ENCODE results near the gene TCERG1L. TPM values are rescaled to one million over a fixed set of nuclear protein-coding genes. Genes with fewer than 3 reads are reported as not detected.
A peak's percentile ranks its signal among the peaks of the same experiment; 100 is the strongest.

The TCERG1L gene
- total RNA-seq, 1 donor from 2014 or later, result 2.7 TPM

DNA sequence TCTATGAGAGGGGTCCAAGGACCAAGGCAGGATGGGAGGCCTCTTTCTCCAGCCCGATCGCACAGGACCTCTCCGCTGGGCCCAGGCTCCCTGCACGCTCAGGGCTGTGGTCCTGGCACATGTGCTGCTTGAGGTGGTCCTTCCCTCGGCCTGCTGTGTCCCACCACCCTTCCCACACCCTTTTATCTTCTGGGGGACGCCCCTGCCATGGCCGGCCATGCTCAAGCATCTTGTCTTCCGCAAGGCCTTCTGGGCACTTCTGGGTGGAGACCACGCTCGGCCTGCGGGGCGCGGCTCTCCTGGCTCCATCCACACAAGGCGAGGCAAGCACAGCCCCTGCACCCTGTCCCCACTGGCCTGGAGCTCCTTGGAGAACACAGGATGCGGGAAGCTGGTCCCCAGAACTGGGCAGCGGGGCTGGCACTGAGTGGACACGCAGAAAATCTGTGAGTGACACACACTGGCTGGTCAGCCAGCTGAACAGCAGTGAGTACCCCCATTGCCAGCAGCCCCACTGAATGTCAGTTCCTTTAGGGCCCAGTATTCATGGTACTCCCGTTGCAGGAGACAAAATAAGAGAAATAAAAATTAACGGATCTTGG is 115.9 kb downstream of the TCERG1L start:
- peaks cover 5% of the 10 kb centered on the region for H3K4me1 Mint-ChIP-seq (ENCODE audit: unreplicated experiment)
- no peak overlapping the region for H3K27ac Mint-ChIP-seq
- H3K4me3 Mint-ChIP-seq, result no peak overlapping the region
- H3K27me3 Mint-ChIP-seq, result peaks cover 8% of the 10 kb centered on the region
- H3K9me3 Mint-ChIP-seq, result no peaks in the 10 kb centered on the region
- peak; percentile 65 for DNase-seq (ENCODE audit: extremely low spot score, unreplicated experiment)
- no peaks in the 10 kb centered on the region for H3K36me3 Mint-ChIP-seq
- TF ChIP-seq, protein P1, sequence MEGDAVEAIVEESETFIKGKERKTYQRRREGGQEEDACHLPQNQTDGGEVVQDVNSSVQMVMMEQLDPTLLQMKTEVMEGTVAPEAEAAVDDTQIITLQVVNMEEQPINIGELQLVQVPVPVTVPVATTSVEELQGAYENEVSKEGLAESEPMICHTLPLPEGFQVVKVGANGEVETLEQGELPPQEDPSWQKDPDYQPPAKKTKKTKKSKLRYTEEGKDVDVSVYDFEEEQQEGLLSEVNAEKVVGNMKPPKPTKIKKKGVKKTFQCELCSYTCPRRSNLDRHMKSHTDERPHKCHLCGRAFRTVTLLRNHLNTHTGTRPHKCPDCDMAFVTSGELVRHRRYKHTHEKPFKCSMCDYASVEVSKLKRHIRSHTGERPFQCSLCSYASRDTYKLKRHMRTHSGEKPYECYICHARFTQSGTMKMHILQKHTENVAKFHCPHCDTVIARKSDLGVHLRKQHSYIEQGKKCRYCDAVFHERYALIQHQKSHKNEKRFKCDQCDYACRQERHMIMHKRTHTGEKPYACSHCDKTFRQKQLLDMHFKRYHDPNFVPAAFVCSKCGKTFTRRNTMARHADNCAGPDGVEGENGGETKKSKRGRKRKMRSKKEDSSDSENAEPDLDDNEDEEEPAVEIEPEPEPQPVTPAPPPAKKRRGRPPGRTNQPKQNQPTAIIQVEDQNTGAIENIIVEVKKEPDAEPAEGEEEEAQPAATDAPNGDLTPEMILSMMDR (conservative IDR thresholded peaks at IDR 0.05), result no peak

DNA sequence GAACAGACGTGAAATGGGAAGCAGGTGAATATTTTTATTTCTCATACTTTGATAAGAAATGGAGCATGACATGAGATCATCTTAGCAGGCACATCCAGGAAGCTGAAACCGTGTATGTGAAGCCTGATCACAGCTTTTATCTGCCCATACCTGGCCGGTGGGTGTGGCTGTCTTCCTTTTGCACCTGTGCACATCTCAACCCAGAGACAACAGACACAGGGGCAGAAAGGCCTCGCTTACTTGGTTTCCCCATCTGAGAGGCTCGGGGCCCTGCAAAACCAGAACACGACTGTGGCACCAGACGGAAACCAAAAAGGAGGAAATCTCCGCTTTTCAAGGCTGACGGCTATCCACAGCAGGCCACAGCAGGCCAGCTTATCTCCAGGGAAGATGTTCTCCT is 116.4 kb downstream of the TCERG1L start:
- Mint-ChIP-seq H3K27ac (no peak overlapping the region), H3K27me3 (peaks cover 8% of the 10 kb centered on the region), H3K4me3 (no peak overlapping the region), H3K9me3 (no peaks in the 10 kb centered on the region), H3K4me1 (ENCODE audit: unreplicated experiment) (peaks cover 5% of the 10 kb centered on the region), H3K36me3 (no peaks in the 10 kb centered on the region)
- TF ChIP-seq, protein P1 (conservative IDR thresholded peaks at IDR 0.05), result no peak
- peak; percentile 50 for DNase-seq (ENCODE audit: extremely low spot score, unreplicated experiment)

DNA sequence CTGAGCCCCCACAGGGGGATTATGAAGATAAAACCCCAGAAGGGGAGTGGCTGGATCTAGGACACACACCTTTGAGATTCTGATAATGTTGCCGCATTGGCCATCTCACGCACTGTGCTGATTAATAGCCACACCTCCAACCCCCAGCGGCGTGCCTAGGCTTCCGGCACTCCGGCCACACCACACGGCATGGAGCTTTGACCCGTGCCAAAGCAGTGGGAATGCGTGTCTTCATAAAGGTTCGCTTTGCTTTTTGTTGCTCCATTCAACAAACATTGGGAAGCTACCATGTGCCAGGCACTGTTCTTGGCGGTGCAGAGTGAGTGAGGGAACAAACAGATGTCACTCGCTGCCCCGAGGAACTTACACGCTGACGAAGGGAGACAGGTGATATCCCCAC is 117.6 kb downstream of the TCERG1L start:
- no peak overlapping the region for H3K27ac Mint-ChIP-seq
- no peaks in the 10 kb centered on the region for H3K9me3 Mint-ChIP-seq
- no peak for DNase-seq (ENCODE audit: extremely low spot score, unreplicated experiment)
- no peaks in the 10 kb centered on the region for H3K4me1 Mint-ChIP-seq (ENCODE audit: unreplicated experiment)
- TF ChIP-seq, protein P1 (conservative IDR thresholded peaks at IDR 0.05), result no peak
- no peaks in the 10 kb centered on the region for H3K36me3 Mint-ChIP-seq
- no peaks in the 10 kb centered on the region for H3K27me3 Mint-ChIP-seq
- no peak overlapping the region for H3K4me3 Mint-ChIP-seq

DNA sequence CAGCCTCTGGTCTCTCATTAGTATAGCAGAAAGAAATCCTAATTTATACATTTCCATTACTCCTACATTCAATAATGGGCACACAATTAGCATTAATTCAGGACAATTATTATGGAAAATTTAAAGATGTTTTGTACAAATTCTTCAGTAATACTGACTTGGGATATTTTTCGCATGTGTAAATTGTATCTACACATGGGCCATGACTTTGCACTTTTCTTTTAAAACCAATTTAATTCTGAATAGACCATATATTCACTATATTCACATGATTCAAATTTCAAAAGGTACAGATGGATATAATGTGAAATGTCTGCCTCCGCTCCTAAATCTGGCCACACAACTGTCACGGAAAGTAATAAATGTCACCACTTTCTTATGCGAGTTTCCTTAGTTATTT is 123.0 kb downstream of the TCERG1L start:
- Mint-ChIP-seq H3K4me3 (no peak overlapping the region), H3K4me1 (ENCODE audit: unreplicated experiment) (no peaks in the 10 kb centered on the region), H3K36me3 (no peaks in the 10 kb centered on the region), H3K27ac (no peak overlapping the region), H3K27me3 (no peaks in the 10 kb centered on the region), H3K9me3 (no peaks in the 10 kb centered on the region)
- TF ChIP-seq, protein P1 (conservative IDR thresholded peaks at IDR 0.05), result no peak
- DNase-seq (ENCODE audit: extremely low spot score, unreplicated experiment), result no peak

DNA sequence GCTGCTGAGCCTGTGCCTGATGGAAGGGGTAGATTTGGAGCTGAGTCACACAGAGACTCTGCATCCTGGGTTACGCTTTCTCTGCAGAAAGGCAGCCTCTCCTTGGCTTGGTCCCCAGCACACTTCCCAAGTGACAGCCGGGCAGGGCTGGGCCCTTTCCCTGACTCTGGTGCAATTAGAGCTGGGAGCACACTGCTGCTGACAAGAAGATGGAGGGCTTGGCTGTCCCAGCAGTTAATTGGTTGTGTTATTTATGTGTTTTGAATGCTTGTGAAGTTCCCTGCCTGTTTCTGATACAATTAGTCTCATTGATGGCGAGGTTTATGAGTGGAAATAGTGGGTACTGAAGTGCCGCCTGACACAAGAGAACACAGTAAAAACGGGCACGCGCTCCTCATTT is 123.6 kb downstream of the TCERG1L start:
- no peaks in the 10 kb centered on the region for H3K9me3 Mint-ChIP-seq
- peak; percentile 47 for DNase-seq (ENCODE audit: extremely low spot score, unreplicated experiment)
- no peaks in the 10 kb centered on the region for H3K36me3 Mint-ChIP-seq
- H3K4me3 Mint-ChIP-seq, result no peak overlapping the region
- no peak overlapping the region for H3K27ac Mint-ChIP-seq
- H3K4me1 Mint-ChIP-seq (ENCODE audit: unreplicated experiment), result no peaks in the 10 kb centered on the region
- no peaks in the 10 kb centered on the region for H3K27me3 Mint-ChIP-seq
- TF ChIP-seq, protein P1 (conservative IDR thresholded peaks at IDR 0.05), result no peak

DNA sequence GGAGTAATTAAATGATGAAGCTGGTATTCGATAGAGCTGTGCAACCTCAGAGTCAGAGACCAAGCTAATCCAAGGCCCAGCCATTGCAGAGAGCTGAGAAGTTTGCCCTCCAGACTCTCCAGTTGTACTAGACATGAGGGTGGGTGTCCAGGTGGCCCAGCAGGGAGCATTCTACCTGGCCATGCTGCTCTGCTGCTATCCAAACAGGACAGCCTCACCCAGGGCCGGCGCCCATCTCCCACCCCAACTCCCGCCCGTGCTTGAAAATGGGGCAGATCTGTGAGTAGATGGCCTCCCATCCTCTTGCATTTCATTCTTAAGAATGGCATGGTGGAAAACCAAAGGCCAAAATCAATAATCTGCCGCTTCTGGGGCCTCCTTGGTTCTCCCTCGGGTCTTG is 124.2 kb downstream of the TCERG1L start:
- Mint-ChIP-seq H3K4me3 (no peak overlapping the region), H3K9me3 (no peaks in the 10 kb centered on the region), H3K4me1 (ENCODE audit: unreplicated experiment) (no peaks in the 10 kb centered on the region), H3K27ac (no peak overlapping the region), H3K27me3 (no peaks in the 10 kb centered on the region), H3K36me3 (no peaks in the 10 kb centered on the region)
- TF ChIP-seq, protein P1 (conservative IDR thresholded peaks at IDR 0.05), result no peak
- peak; percentile 57 for DNase-seq (ENCODE audit: extremely low spot score, unreplicated experiment)

All from type B pancreatic cell (in vitro differentiated cells).